RCC 7860 (cell line): Measurements from ENCODE around the gene GSTCD.
"Not testable (repeated sequence)": the region's sequence is repeated elsewhere in the genome, so short reads cannot be mapped to it uniquely, and the experiment has no call there.

Source experiments
- DNase-seq: peaks from one replicate; pipeline ENCODE4 v3.0.0-alpha.2; 2015; ENCODE audit warnings: low spot score
- FAIRE-seq: peaks from 2 replicates; lab custom pipeline; 2012; peaks lifted over from hg19 to GRCh38; lab: Jason Lieb, UNC

Gene GSTCD

GRCh38 chr4:105714932-105715331 lies 6.3 kb downstream of the GSTCD start:
- DNase-seq = no peak
- no peak for FAIRE-seq

DNA sequence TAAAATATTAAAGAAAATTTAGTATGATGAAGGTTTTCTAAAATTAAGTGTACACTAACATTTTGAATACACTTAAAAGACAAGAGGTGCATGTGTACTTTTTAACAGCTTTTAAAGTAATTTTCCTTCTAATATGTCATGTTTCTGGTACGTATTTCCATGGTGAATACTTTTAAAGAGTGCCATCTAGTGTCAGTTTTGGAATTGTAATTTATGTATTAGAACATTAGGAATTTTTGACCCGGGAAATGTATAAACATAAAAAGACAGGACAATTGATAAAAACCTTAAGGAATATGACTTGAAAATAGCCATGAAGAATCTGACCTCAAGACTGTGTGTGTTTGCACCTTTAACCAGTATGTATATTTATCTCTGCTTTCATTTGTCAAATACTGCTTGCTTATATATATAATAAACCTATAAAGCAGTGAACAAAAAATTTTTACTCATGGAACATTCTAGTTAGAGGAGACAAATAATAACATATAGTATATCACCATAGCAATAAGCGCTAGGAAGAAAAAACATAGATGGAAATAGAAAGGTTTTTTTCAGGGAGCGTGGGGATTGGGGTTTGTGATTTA lies 7.2 kb downstream of the GSTCD start:
- peak; percentile 90 for FAIRE-seq
- DNase-seq = peak; percentile 35

DNA sequence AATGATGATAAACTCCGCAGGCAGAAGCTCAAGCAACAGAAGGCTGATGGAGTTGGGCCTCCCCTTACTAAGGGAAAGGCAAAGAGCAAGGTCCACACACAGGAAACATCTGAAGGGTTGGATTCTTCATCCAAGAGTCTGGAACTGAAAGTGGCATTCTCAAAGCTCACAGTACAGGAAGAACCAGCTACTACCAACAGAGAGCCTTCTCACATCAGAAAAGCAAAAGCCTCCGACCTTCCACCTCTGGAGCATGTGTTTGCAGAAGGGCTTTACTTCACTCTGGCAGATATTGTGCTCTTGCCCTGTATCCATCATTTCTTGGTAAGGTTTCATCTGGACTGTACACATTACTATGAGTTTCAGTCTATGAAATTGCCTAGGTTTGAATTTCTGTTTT lies 10.6 kb downstream of the GSTCD start:
- FAIRE-seq (no peak), DNase-seq (no peak)

DNA sequence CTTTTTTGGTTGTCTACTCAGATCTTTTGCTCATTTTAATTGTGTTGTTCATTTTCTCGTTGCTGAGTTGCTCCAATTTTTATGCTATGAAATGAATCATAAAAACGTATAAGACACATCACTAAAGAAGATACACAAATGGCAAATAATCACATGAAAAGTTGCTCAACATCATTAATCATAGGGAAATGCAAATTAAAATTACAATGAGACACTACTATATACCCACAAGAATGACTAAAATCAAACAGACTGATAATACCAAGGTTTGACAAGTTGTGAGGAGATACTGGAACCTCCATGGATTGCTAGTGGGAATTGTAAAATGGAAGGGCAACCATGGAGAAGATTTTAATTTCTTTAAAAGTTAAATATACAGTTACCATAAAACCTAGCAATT lies 17.0 kb downstream of the GSTCD start:
- no peak for FAIRE-seq

DNA sequence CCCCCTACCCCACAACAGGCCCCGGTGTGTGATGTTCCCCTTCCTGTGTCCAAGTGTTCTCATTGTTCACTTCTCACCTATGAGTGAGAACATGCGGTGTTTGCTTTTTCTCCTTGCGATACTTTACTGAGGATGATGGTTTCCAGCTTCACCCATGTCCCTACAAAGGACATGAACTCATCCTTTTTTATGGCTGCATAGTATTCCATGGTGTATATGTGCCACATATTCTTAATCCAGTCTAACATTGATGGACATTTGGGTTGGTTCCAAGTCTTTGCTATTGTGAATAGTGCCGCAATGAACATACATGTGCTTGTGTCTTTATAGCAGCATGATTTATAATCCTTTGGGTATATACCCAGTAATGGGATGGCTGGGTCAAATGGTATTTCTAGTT lies 21.3 kb downstream of the GSTCD start:
- not testable (repeated sequence) for DNase-seq, FAIRE-seq

More for the DNA sequence above, 17.0 kb downstream of the GSTCD start:
- DNase-seq = no peak

DNA sequence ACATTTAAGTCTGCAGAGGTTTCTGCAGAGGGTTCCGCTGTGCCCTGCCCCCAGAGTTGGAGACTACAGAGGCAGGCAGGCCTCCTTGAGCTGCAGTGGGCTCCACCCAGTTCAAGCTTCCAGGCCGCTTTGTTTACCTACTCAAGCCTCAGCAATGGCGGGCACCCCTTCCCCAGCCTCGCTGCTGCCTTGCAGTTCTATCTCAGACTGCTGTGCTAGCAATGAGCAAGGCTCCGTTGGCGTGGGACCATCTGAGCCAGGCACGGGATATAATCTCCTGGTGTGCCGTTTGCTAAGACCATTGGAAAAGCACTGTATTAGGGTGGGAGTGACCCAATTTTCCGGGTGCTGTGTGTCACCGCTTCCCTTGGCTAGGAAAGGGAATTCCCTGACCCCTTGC lies 26.6 kb downstream of the GSTCD start:
- not testable (repeated sequence) for DNase-seq, FAIRE-seq

DNA sequence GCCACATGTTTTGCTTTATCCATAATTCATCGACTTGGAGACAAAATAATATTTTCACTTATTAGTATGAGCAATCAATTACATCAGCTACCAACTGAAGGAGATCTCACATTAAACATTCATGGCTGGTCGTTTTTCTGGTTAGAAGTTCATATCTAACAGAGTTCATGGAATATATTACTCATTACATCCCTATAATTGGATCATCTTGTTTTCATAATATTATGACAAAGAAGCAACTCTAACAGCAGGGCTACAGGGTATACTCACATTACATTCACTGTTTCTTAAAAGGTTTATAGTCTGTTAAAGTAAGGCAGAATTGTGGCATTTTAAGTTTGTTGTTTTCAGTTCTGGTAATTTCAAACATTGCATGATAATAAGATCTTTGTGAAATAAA lies 33.0 kb downstream of the GSTCD start:
- FAIRE-seq (no peak), DNase-seq (no peak)

- FAIRE-seq = no peak
- no peak for DNase-seq
These were observed 39.6 kb downstream of the GSTCD start for GRCh38 chr4:105748222-105748621.

DNA sequence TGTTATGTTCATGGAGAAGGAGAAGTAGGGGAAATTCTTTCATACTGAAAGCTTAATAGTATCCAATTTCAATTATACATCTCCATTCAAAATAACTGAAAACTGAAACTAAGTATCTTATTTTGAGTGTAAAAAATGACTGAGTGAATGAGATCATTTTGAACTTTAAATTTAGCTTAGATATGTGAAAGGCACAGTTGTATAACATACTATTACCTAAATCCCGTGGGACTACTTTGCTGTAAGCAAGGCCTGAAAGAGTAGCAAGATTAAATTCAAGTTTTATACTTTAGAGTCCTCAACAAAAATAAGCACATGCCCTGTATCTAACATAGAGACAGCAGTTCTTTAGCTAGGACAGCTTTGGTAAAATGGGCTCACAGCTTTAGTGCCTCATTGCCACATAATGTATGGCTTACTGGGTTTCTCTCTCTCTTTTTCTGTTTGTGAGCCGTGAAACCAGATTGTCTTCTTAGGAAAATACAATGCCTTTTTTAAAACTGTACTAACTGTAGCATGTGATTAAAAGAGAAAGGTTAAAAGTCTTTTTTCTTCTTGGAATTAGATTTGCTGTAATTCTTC lies 43.2 kb downstream of the GSTCD start:
- DNase-seq (no peak), FAIRE-seq (no peak)

GRCh38 chr4:105753361-105753760 lies 44.8 kb downstream of the GSTCD start:
- no peak for DNase-seq
- FAIRE-seq = no peak

DNA sequence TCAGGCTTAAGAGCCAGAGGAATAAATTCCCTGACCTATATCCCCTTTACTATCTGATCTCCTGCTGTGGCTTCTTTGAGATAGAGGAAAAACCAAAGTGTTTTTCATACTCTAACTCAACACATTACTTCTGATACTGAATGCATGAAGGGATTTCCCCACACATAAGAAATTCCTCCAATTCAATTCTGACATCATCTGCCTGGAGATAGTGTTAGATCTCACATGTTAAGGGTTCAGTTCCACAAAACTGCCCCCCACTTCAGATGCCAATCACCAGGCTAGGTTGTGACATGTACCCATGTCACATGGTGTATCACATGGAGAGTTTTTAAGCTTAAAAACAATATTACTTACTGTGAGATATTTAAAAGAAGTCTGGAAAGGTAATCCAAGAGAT lies 46.8 kb downstream of the GSTCD start:
- FAIRE-seq = peak; percentile 16

DNA sequence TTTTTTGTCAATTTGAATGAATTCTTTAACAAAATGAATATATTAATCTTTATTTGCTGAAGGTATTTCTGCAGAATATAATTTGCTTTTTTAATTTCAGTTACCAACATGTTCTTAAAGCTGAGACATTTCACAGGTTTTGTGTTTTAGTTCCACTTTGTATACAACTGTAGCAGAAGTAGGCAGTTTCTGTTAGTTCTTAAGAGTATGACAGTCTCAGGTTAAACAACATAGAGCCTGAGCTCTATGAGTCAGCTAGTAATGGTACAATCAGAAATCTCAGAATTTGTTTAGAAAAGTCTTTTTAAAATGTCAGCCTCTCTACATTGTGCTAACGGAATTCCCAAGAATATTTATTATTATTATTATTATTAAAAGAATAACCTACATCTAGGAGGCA lies 50.4 kb downstream of the GSTCD start:
- FAIRE-seq = no peak
- no peak for DNase-seq

More for the DNA sequence above, 46.8 kb downstream of the GSTCD start:
- no peak for DNase-seq

DNA sequence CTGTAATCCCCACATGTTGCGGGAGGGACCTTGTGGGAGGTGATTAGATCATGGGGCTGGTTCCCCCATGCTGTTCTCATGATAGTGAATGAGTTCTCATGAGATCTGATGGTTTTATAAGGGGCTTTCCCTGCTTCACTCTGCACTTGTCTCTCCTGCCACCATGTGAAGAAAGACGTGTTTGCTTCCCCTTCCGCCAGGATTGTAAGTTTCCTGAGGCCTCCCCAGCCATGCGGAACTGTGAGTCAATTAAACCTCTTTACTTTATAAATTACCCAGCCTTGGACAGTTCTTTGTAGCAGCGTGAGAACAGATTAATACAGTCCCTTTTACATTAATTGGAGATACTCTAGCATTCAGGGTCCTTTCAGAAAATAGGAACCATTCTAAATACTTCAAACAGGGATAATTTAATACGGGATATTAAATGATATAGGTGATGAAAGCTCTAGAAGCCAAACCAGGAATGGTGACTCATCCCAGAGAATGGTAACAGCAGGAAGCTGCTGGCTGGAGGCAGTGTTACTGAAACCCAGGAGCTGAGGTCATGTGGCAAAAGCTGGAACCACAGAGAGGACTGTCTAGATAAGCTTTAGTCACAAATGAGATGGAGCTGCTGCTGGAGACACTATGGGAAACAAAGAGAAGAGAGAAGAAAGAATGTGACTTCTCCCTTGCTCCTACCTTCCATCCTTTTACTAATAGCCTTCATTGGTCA lies 57.3 kb downstream of the GSTCD start:
- DNase-seq (peak; percentile 86), FAIRE-seq (peak; percentile 91)

DNA sequence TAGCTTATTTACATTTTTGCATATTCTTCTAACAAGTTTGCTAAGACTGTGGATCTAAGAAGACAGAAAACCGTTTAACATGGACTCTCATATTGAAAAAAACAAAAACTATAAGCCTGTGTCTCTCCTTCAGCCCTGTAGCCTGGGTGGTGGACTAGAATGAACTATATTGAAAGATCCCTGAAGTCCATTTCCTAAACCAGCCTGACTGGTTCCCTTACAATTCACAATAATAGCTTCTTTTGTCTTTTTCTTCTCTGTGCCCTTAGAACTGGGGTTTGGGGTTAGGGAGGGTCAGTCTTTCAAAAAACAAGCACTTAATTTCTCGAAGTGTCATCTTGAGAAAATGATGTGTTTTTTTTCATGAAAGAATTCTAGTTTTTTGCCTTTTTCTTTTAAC lies 59.0 kb downstream of the GSTCD start:
- DNase-seq (no peak), FAIRE-seq (no peak)

- DNase-seq, FAIRE-seq: not testable (repeated sequence)
These were observed 61.9 kb downstream of the GSTCD start for GRCh38 chr4:105770524-105770923.

- not testable (repeated sequence) for FAIRE-seq, DNase-seq
These were observed 63.5 kb downstream of the GSTCD start for GRCh38 chr4:105772065-105772464.

DNA sequence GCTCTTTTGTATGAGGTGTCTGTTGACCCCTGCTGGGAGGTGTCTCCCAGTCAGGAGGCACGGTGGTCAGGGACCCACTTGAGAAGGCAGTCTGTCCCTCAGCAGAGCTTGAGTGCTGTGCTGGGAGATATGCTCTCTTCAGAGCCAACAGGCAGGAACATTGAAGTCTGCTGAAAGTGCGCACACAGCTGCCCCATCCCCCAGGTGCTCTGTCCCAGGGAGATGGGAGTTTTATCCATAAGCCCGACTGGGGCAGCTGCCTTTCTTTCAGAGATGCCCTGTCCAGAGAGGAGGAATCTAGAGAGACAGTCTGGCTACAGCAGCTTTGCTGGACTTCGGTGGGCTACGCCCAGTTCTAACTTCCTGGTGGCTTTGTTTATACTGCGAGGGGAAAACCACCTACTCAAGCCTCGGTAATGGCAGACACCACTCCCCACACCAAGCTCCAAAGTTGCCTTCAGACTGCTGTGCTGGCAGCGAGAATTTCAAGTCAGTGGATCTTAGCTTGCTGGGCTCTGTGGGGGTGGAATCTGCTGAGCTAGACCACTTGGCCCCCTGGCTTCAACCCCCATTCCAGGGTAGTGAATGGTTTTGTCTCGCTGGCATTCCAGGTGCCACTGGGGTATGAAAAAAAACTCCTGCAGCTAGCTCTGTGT lies 67.3 kb downstream of the GSTCD start:
- not testable (repeated sequence) for DNase-seq, FAIRE-seq

- no peak for DNase-seq
- no peak for FAIRE-seq
These were observed 71.6 kb downstream of the GSTCD start for GRCh38 chr4:105780176-105780575.

DNA sequence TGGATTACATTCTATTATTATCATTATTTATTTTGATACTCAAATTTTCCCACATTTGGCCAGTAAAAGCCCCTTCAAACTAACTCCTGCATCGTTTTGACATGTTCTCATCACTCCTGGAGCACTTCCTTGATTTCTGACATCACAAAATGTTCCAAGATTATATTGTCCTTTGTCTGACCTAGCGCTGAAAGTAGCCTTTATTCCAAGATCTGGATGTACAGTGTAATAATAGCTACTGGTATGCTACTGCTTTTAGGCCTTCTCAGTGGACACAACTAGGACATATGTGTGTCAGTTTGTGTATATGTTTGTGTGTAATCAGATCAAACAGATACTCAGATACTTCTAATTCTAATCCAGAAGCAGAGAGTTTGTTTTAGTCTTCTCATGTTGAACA lies 76.2 kb downstream of the GSTCD start:
- DNase-seq (no peak), FAIRE-seq (no peak)

DNA sequence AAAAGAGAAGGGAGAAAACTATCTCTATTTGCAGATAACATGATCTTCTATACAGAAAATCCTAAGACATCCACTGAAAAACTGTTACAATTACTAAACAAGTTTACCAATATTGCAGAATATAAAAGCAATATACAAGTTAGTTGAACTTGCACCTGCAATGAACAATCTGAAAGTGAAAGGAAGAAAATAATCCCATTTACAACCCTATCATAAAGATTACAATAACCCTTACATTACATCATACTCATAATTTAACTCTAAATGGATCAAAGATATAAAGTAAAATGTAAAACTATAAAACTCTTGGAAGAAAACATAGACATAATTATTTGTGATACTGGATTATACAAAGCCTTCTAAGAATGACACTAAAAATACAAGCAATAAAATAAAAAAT lies 77.2 kb downstream of the GSTCD start:
- no peak for FAIRE-seq
- no peak for DNase-seq

GRCh38 chr4:105786748-105787147 lies 78.2 kb downstream of the GSTCD start:
- DNase-seq = no peak
- no peak for FAIRE-seq

GRCh38 chr4:105797225-105797624 lies 88.6 kb downstream of the GSTCD start:
- FAIRE-seq = no peak
- no peak for DNase-seq
